Skeletal muscle tissue (tissue), 4 donors: ENCODE results near the gene LRATD1. TPM values are rescaled to one million over a fixed set of nuclear protein-coding genes. Genes with fewer than 3 reads are reported as not detected.
"Not testable (repeated sequence)": the region's sequence is repeated elsewhere in the genome, so short reads cannot be mapped to it uniquely, and the experiment has no call there.

Experiments
- H3K27ac ChIP-seq: one replicate; pipeline ENCODE4 v1.7.0; 2013; ENCODE audit warnings: mild to moderate bottlenecking, low read depth, low read length, inconsistent platforms
- H3K27me3 ChIP-seq, 3 donors: one replicate each; pipeline ENCODE4 v1.7.0; 2013; ENCODE audit warnings: low read length in 3 of 3; ENCODE audit not compliant: control insufficient read depth in 3 of 3, insufficient read depth in 3 of 3
- H3K36me3 ChIP-seq, 3 donors: one replicate each; pipeline ENCODE4 v1.7.0; 2013; ENCODE audit warnings: low read length in 3 of 3; ENCODE audit not compliant: control insufficient read depth in 3 of 3, insufficient read depth in 3 of 3
- H3K4me1 ChIP-seq, 3 donors: one replicate each; pipeline ENCODE4 v1.7.0; 2013; ENCODE audit warnings: low read length in 3 of 3, mild to moderate bottlenecking in 3 of 3; ENCODE audit not compliant: control insufficient read depth in 3 of 3, insufficient read depth in 3 of 3
- H3K4me3 ChIP-seq, 3 donors: one replicate each; pipeline ENCODE4 v1.7.0; 2013; ENCODE audit warnings: low read length in 3 of 3
- H3K9ac ChIP-seq, 3 donors: one replicate each; pipeline ENCODE4 v1.7.0; 2013; ENCODE audit warnings: low read length in 3 of 3, mild to moderate bottlenecking in 3 of 3, moderate library complexity in 2 of 3, low read depth in 1 of 3
- H3K9me3 ChIP-seq, 3 donors: one replicate each; pipeline ENCODE4 v1.7.0; 2013; ENCODE audit warnings: low read length in 3 of 3; ENCODE audit not compliant: control insufficient read depth in 3 of 3
- total RNA-seq: library from RNA; depleted of rRNA; stranded (reverse); fragments of >200 nt; gene quantifications from one replicate; pipeline ENCODE4 v1.2.3, GENCODE V29; 2014
- donor health status: Osteomylitis.

Gene LRATD1
- total RNA-seq, 1 donor from 2014 or later, result 5.2 TPM

- Histone ChIP-seq H3K4me1 (no peaks in the 10 kb centered on the region), H3K4me3 (no peak overlapping the region), H3K9me3 (no peaks in the 10 kb centered on the region), H3K27me3 (no peaks in the 10 kb centered on the region), H3K27ac (no peak overlapping the region), H3K9ac (no peak overlapping the region), H3K36me3 (no peaks in the 10 kb centered on the region)
Observed at GRCh38 chr2:14615760-14616159, 16.8 kb upstream of the LRATD1 start.

- no peaks in the 10 kb centered on the region for H3K4me1 ChIP-seq
- H3K9me3 ChIP-seq, result no peaks in the 10 kb centered on the region
- no peaks in the 10 kb centered on the region for H3K27me3 ChIP-seq
- H3K9ac ChIP-seq, result no peak overlapping the region
- no peaks in the 10 kb centered on the region for H3K36me3 ChIP-seq
- H3K4me3 ChIP-seq, result no peak overlapping the region
- H3K27ac ChIP-seq, result no peak overlapping the region
Observed at GRCh38 chr2:14616342-14616741, 16.2 kb upstream of the LRATD1 start.

GRCh38 chr2:14616950-14617349 is 15.6 kb upstream of the LRATD1 start:
- Histone ChIP-seq H3K27ac (no peak overlapping the region), H3K9me3 (no peaks in the 10 kb centered on the region), H3K9ac (no peak overlapping the region), H3K4me3 (no peak overlapping the region), H3K4me1 (no peaks in the 10 kb centered on the region), H3K36me3 (no peaks in the 10 kb centered on the region), H3K27me3 (no peaks in the 10 kb centered on the region)

- H3K36me3 ChIP-seq, result no peaks in the 10 kb centered on the region
- H3K9ac ChIP-seq, result no peak overlapping the region
- no peaks in the 10 kb centered on the region for H3K9me3 ChIP-seq
- no peak overlapping the region for H3K27ac ChIP-seq
- H3K4me1 ChIP-seq, result no peaks in the 10 kb centered on the region
- no peak overlapping the region for H3K4me3 ChIP-seq
- H3K27me3 ChIP-seq, result no peaks in the 10 kb centered on the region
Observed at GRCh38 chr2:14619441-14619840, 13.1 kb upstream of the LRATD1 start.

- H3K27ac ChIP-seq, result no peak overlapping the region
- peaks cover 0 to 2% (median 0%) of the 10 kb centered on the region in 3 donors for H3K27me3 ChIP-seq
- no peaks in the 10 kb centered on the region for H3K9me3 ChIP-seq
- no peak overlapping the region for H3K4me3 ChIP-seq
- no peaks in the 10 kb centered on the region for H3K36me3 ChIP-seq
- H3K9ac ChIP-seq, result no peak overlapping the region
- H3K4me1 ChIP-seq, result no peaks in the 10 kb centered on the region
Observed at GRCh38 chr2:14621114-14621513, 11.4 kb upstream of the LRATD1 start.

- no peak overlapping the region for H3K4me3 ChIP-seq
- H3K9me3 ChIP-seq, result no peaks in the 10 kb centered on the region
- peaks cover 0 to 5% (median 0%) of the 10 kb centered on the region in 3 donors for H3K27me3 ChIP-seq
- H3K27ac ChIP-seq, result no peak overlapping the region
- no peaks in the 10 kb centered on the region for H3K4me1 ChIP-seq
- no peaks in the 10 kb centered on the region for H3K36me3 ChIP-seq
- no peak overlapping the region for H3K9ac ChIP-seq
Observed at GRCh38 chr2:14621906-14622549, 10.5 kb upstream of the LRATD1 start.

GRCh38 chr2:14622550-14622939 is 10.0 kb upstream of the LRATD1 start:
- not testable (repeated sequence) for H3K27ac ChIP-seq, H3K9ac ChIP-seq, H3K4me3 ChIP-seq, H3K27me3 ChIP-seq, H3K36me3 ChIP-seq, H3K4me1 ChIP-seq, H3K9me3 ChIP-seq

GRCh38 chr2:14623237-14623636 is 9.3 kb upstream of the LRATD1 start:
- Histone ChIP-seq H3K27ac (no peak overlapping the region), H3K27me3 (peaks cover 0 to 8% (median 0%) of the 10 kb centered on the region in 3 donors), H3K4me3 (no peak overlapping the region), H3K36me3 (no peaks in the 10 kb centered on the region), H3K9me3 (no peaks in the 10 kb centered on the region), H3K4me1 (no peaks in the 10 kb centered on the region), H3K9ac (no peak overlapping the region)

GRCh38 chr2:14626873-14627272 is 5.6 kb upstream of the LRATD1 start:
- Histone ChIP-seq H3K36me3 (no peaks in the 10 kb centered on the region), H3K9me3 (no peaks in the 10 kb centered on the region), H3K4me3 (no peak overlapping the region), H3K9ac (no peak overlapping the region), H3K27ac (no peak overlapping the region), H3K27me3 (peaks cover 0 to 8% (median 3%) of the 10 kb centered on the region in 3 donors), H3K4me1 (peaks cover under 1 to 4% (median 2%) of the 10 kb centered on the region in 3 donors)

GRCh38 chr2:14628901-14629300 is 3.6 kb upstream of the LRATD1 start:
- no peak overlapping the region for H3K4me3 ChIP-seq
- no peaks in the 10 kb centered on the region for H3K9me3 ChIP-seq
- peaks cover 12 to 22% (median 17%) of the 10 kb centered on the region in 3 donors for H3K27me3 ChIP-seq
- H3K9ac ChIP-seq, result no peak overlapping the region
- no peak overlapping the region for H3K27ac ChIP-seq
- peaks cover 16 to 18% (median 18%) of the 10 kb centered on the region in 3 donors for H3K4me1 ChIP-seq
- no peaks in the 10 kb centered on the region for H3K36me3 ChIP-seq
